HEK293T (cell line): Measurements from ENCODE around the gene AMZ1.

Experiments
- CTCF ChIA-PET: fragments of 350-600 bp; formaldehyde crosslinking; extraction: SDS; loops from one replicate; lab custom pipeline; 2021; ENCODE audit warnings: antibody characterized with exemption, inconsistent platforms; lab: Yijun Ruan, JAX
- POLR2A ChIA-PET: fragments of 350-600 bp; formaldehyde crosslinking; extraction: SDS; loops from one replicate; lab custom pipeline; 2020; ENCODE audit warnings: antibody characterized with exemption, inconsistent platforms; lab: Yijun Ruan, JAX
- DNase-seq: peaks from one replicate; pipeline ENCODE4 v3.0.0; 2012; ENCODE audit warnings: mixed read lengths; ENCODE audit errors: extremely low spot score
- ARNT ChIP-seq: fragments of 450-650 bp; IDR thresholded peaks from 2 replicates; pipeline ENCODE4 v1.6.1; 2017; ENCODE audit warnings: mild to moderate bottlenecking
- BHLHE40 ChIP-seq: fragments of 450-650 bp; IDR thresholded peaks from 2 replicates; pipeline ENCODE4 v1.6.1; 2016; ENCODE audit warnings: mild to moderate bottlenecking, moderate library complexity, borderline replicate concordance
- CTBP1 ChIP-seq: fragments of 450-650 bp; IDR thresholded peaks from 2 replicates; pipeline ENCODE4 v1.6.1; 2016; ENCODE audit warnings: borderline replicate concordance
- ELF4 ChIP-seq: fragments of 450-650 bp; IDR thresholded peaks from 2 replicates; pipeline ENCODE4 v1.6.1; 2017; ENCODE audit warnings: antibody characterized with exemption
- FOXA1 ChIP-seq: fragments of 450-650 bp; IDR thresholded peaks from 2 replicates; pipeline ENCODE4 v1.6.1; 2016; ENCODE audit warnings: mild to moderate bottlenecking
- FOXK2 ChIP-seq: fragments of 450-650 bp; IDR thresholded peaks from 2 replicates; pipeline ENCODE4 v1.6.1; 2016; ENCODE audit warnings: mild to moderate bottlenecking
- FOXM1 ChIP-seq: fragments of 450-650 bp; IDR thresholded peaks from 2 replicates; pipeline ENCODE4 v1.6.1; 2017; ENCODE audit warnings: mild to moderate bottlenecking, borderline replicate concordance
- HDGF ChIP-seq: fragments of 450-650 bp; IDR thresholded peaks from 2 replicates; pipeline ENCODE4 v1.6.1; 2017; ENCODE audit warnings: antibody characterized with exemption, borderline replicate concordance
- L3MBTL2 ChIP-seq: fragments of 450-650 bp; conservative IDR thresholded peaks from 2 replicates; pipeline ENCODE4 v1.6.1; 2016; ENCODE audit warnings: mild to moderate bottlenecking
- LEF1 ChIP-seq: fragments of 450-650 bp; IDR thresholded peaks from 2 replicates; pipeline ENCODE4 v1.6.1; 2017; ENCODE audit warnings: mild to moderate bottlenecking, borderline replicate concordance
- NFRKB ChIP-seq: fragments of 450-650 bp; IDR thresholded peaks from 2 replicates; pipeline ENCODE4 v1.6.1; 2016; ENCODE audit warnings: mild to moderate bottlenecking, moderate library complexity
- PKNOX1 ChIP-seq: fragments of 450-650 bp; IDR thresholded peaks from 2 replicates; pipeline ENCODE4 v1.6.1; 2016
- SP1 ChIP-seq: fragments of 450-650 bp; IDR thresholded peaks from 2 replicates; pipeline ENCODE4 v1.6.1; 2017
- SUZ12 ChIP-seq: fragments of 450-650 bp; IDR thresholded peaks from 2 replicates; pipeline ENCODE4 v1.6.1; 2016; ENCODE audit warnings: mild to moderate bottlenecking
- TARDBP ChIP-seq: fragments of 450-650 bp; IDR thresholded peaks from 2 replicates; pipeline ENCODE4 v1.6.1; 2016
- ZNF384 ChIP-seq: fragments of 450-650 bp; IDR thresholded peaks from 2 replicates; pipeline ENCODE4 v1.6.1; 2016

AMZ1 gene

DNA sequence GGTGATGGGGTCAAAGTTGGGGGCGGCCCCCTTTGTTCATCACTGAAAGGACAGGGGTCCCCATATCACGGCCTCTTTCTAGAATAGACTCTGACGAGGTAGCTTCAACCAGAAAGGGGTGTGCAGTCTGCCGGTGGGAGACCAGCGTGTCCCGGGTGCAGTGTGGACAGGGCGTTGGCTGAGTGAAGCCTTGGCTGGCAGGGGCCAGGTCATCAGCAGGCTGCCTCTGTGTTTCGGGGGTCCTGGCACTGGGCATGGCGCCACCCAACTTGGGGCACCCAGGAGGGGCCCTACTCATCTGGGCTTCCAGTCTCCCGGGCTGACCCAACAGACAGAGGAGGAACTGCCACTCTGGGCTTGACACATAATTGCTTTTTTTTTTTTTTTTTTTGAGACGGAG lies 3.5 kb upstream of the AMZ1 start:
- CTCF ChIA-PET, result interaction anchor here (0.7 kb wide), 1 partner anchor 78 kb away, joined by 3 read pairs; no protein-coding TSS in a partner anchor
- POLR2A ChIA-PET, result no interaction called here
- no peak for DNase-seq
- no peak for TF ChIP-seq LEF1
- TF ChIP-seq L3MBTL2, result no peak
- TF ChIP-seq TARDBP, result no peak
- TF ChIP-seq ARNT, result no peak
- no peak for TF ChIP-seq NFRKB
- no peak for TF ChIP-seq SP1
- no peak for TF ChIP-seq HDGF
- no peak for TF ChIP-seq CTBP1

GRCh38 chr7:2686101-2686500 lies 1.9 kb upstream of the AMZ1 start:
- CTCF ChIA-PET, result no interaction called here
- no peak for DNase-seq
- TF ChIP-seq PKNOX1 (no peak), FOXK2 (no peak), BHLHE40 (no peak), SP1 (no peak), CTBP1 (no peak), L3MBTL2 (no peak), FOXA1 (no peak), ELF4 (no peak), FOXM1 (no peak), TARDBP (no peak), ZNF384 (no peak), SUZ12 (no peak), ARNT (no peak)
- POLR2A ChIA-PET, result no interaction called here

- POLR2A ChIA-PET, result no interaction called here
- no peak for DNase-seq
- TF ChIP-seq PKNOX1 (no peak), ZNF384 (no peak), L3MBTL2 (no peak), FOXK2 (no peak), SP1 (no peak), BHLHE40 (no peak), FOXM1 (no peak), FOXA1 (no peak), TARDBP (no peak), ELF4 (no peak), SUZ12 (no peak), NFRKB (no peak), HDGF (no peak), CTBP1 (no peak), ARNT (no peak), LEF1 (no peak)
- CTCF ChIA-PET, result no interaction called here
Measured at GRCh38 chr7:2687338-2687869, 598 bp upstream of the AMZ1 start.

- ChIA-PET POLR2A (no interaction called here), CTCF (interaction anchor here (1.9 kb wide), 1 partner anchor 21 kb away, joined by 6 read pairs; no protein-coding TSS in a partner anchor)
- DNase-seq, result no peak
- TF ChIP-seq TARDBP (no peak), PKNOX1 (no peak), SUZ12 (no peak), L3MBTL2 (no peak), FOXM1 (no peak), BHLHE40 (no peak), ZNF384 (no peak), LEF1 (no peak), ARNT (no peak), FOXK2 (no peak), NFRKB (no peak), CTBP1 (no peak), FOXA1 (no peak), SP1 (no peak), ELF4 (no peak), HDGF (no peak)
Measured at GRCh38 chr7:2688409-2689342, 674 bp downstream of the AMZ1 start.

DNA sequence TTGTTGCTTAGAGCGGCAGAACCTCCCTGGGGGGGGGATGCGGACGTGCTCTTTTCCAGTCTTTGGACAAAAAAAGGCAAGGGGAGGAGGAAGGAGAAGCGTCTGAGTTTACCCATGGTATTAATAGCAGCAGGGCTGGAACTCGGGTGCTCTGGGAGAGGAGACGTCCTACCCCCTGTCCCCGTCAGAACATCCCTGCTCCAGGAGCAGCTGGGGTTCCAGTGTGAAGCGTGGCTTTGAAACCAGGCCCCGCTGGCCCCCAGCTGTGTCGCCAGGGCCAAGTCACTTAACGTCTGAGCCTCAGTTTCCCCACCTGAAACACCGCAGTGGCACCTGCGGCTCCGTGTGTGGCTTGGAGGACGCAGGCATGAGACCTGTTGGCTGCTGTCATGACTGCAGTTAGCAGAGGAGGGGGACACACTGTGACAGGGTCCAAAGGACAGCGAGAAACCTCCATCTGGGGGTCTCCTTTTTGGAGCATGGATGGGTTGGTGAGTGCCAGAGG lies 1.4 kb downstream of the AMZ1 start:
- no peak for TF ChIP-seq L3MBTL2
- no peak for TF ChIP-seq NFRKB
- TF ChIP-seq TARDBP, result no peak
- TF ChIP-seq ELF4, result no peak
- TF ChIP-seq ZNF384, result no peak
- TF ChIP-seq SP1, result no peak
- no peak for TF ChIP-seq BHLHE40
- no peak for TF ChIP-seq CTBP1
- TF ChIP-seq SUZ12, result no peak
- no peak for DNase-seq
- CTCF ChIA-PET, result interaction anchor here (1.2 to 1.9 kb wide), 2 partner anchors 21 to 221 kb away, joined by 3 to 6 read pairs; no protein-coding TSS in a partner anchor
- POLR2A ChIA-PET, result no interaction called here
